GM18951 (cell line): ENCODE results near the gene GSTA1.
"Not testable (repeated sequence)": the region's sequence is repeated elsewhere in the genome, so short reads cannot be mapped to it uniquely, and the experiment has no call there.

Source experiments
- POLR2A ChIP-seq: IDR thresholded peaks from 4 replicates; pipeline ENCODE4 v1.6.1; 2011; ENCODE audit warnings: mild to moderate bottlenecking; ENCODE audit not compliant: insufficient read length, insufficient read depth; ENCODE audit errors: extremely low read depth
- in situ Hi-C: fragments of 300-500 bp; cut with MboI; formaldehyde crosslinking; loops from one replicate; pipeline ENCODE4 v1.12.0; 2022; ENCODE audit warnings: low sequenced_read_pairs, mixed read lengths, inconsistent platforms; ENCODE audit not compliant: unreplicated experiment

Gene GSTA1

DNA sequence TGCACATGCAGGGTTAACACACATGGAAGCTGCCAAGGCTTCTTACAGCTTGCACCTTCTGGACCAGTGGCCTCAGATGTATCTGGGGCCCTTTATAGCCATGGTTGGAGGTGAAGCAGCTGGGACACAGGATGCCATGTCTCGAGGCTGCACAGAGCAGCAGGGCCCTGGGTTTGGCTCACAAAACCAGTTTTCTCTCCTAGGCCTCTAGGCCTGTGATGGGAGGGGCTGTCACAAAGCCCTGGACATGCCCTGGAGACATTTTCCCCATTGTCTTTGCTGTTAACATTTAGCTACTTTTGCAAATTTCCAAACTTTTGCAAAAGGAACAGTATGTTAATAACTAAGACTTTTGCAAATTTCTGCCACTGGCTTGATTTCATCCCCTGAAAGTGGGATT lies 18.2 kb upstream of the GSTA1 start:
- no peak for TF ChIP-seq POLR2A
- in situ Hi-C loops, result no loop called here

DNA sequence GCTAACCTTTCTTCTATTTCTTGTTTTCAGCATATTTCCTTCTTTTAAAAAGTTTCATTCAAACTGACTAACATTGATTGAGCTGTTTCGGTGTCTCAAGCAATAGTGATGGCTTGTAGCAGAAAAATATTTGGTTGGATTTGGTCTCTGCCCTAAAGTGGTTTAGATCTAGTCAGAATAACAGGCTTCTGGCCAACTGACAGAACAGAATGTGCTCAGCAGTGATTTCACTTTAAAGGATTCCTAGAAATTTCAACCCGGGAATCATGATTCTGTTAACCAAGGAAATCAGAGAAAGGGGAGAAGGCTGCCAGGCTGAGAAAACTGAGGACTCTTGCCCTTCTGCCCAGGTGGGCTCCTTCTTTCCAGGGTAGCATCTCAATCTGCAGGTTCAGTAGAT lies 16.6 kb upstream of the GSTA1 start:
- TF ChIP-seq POLR2A, result no peak
- in situ Hi-C loops, result no loop called here

DNA sequence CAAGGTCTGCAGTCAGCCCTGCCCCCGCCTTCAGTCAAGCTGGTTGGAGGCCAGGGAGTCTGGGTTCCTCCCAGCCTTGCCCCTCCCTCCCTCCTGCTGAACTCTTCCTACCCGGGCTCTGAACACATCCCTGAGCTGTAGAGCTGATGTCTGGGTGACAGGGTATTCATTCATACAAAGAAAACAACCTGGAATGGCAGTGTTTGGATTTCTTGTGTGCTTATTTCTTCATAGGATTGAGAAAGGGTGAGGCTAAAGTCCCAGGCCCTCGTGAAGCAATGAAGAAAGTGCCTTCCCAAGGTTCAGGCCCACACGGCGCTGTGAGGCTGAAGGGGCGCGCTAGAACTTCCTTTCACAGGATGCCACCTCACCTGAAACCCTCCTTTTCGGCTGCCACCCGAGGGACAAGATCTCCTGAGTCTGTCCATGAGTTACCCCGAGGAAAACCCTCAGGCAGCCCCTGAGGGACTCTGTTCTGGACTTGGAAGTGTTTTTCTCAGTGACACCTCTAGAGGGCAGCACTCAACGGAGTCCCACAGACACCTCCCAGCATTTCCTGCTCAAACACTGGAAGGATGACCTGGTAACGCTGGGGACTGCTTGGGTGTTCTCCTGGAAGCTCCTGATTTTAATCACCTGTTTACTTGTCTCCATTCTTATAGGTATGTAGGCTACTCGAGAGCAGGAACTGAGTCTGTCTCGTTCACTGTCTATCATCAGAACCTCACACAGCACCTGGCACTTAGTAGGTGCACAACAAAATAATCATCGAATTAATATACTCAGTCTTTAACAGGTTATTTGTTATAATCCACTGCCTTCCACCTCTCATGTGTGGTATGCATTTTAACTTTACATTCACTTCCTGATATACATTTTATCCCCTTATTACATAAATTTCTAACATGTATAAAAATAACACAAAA lies 11.8 kb upstream of the GSTA1 start:
- TF ChIP-seq POLR2A, result no peak
- in situ Hi-C loops, result no loop called here

DNA sequence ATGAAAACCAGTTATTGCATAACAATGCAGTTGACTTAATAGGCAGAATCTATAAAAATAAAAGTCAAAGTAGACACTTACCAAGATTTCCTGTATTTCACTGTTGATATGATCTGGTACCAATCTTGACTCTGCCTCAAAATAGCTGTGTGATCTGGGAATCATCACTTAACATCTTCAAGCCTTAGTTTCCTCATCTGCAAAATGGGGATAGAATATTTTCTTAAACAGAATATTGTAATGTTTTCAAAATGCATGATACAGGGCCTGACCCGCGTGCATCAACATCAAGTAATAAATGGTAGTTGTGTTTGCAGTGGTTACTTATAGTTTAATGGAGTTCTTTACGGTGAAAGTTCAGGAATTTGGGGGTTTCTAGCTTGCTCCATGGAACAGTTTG lies 10.9 kb upstream of the GSTA1 start:
- in situ Hi-C loops, result not testable (repeated sequence)

DNA sequence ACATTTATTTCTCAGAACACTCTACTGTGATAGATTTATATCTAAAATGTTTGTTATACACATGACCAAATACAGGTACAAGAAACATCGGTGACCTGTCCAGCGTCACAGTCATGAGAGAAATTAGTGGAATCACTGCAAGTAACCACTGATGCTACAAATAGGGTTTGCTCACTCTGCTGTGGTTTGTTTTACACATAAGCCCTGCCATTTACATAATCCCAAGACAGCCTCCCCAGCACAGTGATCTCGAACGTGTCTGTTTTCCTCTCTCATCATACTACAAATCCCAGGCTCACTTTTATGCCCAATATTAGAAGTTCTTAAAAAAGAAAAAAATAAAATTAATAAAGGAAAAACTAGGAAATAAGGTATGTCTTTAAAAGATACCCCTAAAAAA lies 6.2 kb upstream of the GSTA1 start:
- in situ Hi-C loops, result not testable (repeated sequence)

DNA sequence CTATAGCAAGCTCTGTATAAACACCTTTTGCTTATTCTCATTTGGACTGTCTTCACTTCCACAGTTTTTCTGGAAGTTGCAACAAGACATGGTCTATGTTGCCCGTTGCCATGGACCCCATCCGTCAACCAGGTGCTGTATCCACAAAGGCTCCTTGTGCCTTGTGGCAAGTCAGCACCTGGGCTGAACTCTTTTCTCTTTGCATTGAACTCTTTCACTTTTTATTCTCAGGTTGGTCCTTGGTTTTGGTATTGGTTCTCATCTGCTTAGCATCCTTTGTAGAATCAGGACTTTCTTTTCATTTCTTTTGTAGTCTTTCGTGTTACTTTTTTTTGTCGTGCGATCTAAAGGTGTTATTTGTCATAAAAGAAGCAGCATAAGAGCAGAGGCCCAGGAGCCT lies 5.0 kb upstream of the GSTA1 start:
- no peak for TF ChIP-seq POLR2A
- in situ Hi-C loops, result no loop called here

DNA sequence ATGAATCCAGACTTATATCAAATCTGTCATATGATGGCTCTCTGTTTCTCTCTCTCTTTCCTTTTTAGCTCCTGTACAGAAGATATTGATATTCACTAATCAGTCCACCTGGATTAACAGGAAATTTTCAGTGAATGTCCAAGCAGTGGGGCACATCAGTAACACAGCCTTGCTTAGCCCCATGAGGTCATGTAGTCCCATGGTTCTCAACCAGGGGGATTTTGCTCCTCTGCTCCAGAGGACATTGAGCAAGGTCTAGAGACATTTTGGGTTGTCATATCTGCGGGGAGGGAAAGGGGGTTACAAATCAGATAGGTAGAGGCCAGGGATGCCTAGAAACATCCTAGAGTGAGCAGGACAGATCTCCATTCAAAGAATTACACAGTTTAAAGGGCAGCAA lies 810 bp downstream of the GSTA1 start:
- TF ChIP-seq POLR2A, result no peak
- in situ Hi-C loops, result no loop called here

DNA sequence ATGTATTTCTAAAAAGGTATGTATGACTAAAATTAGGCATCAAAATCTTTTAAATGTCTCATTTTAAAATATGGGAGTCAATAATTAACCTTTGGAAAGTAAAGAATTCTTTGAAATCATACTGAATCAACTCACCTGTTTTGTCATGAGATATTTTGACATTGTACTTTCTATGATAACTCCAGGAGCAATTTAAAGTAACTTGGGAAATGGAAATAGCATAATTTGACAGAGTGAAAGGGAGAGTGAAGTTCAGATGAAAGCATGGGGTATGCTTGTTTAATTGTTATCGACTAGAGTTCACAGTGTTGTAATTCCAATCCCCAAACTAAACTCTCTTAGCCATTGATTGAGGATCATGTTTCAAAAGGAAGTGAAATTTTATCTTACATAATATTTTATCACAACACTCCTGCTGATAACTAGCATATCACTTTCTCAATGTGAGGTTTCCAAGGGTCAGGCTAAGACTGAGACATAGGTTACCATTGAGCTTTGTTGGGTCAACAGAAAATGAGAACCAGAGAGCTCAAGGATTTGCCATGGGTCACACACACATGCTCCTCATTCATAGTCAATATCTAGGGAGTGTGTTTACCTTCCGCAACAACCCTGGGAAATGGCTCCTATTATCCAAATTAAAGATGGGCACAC lies 2.3 kb downstream of the GSTA1 start:
- in situ Hi-C loops, result no loop called here
- TF ChIP-seq POLR2A, result no peak

DNA sequence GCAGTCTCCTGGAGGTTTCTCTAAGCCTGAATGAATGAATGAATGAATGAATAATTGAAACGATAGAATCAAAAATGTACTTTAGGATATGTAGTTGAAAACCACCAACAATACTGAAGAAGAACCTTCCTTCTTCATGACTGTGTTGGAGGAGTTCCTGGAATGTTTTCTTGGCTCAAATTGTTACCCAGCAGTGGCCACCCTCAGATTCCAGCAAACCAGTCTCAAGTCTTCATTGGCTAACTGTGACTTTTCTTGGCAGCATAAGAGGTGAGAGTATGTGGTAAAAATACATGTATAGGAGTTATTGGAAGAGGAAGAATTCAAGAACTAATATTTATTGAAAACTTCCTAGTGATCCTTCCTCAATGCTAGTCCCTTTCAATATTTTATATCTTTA lies 4.3 kb downstream of the GSTA1 start:
- in situ Hi-C loops, result not testable (repeated sequence)

DNA sequence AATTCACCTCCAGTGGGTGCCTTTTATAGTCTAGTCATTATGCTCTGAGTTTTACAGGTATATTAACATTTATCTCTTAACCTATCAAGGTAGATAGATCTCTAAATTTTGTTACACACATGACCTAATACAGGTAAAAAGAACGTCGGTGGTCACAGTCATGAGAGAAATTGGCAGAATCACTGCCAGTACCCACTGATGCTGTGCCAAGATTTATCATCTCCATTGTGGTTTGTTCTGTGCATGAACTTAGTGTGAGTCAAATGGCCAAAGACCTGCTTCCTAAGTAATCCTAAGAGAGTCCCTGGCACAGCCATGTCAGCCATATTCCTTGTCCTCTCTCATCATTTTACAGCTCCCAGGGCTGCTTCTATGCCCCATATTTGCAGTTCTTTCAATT lies 9.2 kb downstream of the GSTA1 start:
- in situ Hi-C loops, result not testable (repeated sequence)

DNA sequence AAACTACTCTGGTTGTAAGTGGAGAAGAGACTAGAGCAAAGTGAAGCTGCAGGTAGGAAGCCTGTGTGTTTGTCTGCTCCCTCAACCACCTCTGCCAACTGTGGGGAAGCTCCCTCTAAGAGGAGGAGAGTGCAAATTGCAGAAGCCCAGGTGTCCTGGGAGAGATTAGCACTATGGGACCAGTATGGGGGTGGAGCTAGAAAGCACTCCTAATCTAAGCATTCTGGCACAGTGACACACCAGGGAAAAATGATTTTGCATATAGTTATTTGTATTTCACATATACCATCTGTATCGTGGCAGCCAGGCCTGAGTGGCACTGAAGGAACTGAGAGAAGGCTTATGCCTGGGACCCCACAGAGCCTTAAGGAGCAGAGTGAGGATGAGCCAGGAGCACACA lies 12.8 kb downstream of the GSTA1 start:
- no peak for TF ChIP-seq POLR2A
- in situ Hi-C loops, result no loop called here

DNA sequence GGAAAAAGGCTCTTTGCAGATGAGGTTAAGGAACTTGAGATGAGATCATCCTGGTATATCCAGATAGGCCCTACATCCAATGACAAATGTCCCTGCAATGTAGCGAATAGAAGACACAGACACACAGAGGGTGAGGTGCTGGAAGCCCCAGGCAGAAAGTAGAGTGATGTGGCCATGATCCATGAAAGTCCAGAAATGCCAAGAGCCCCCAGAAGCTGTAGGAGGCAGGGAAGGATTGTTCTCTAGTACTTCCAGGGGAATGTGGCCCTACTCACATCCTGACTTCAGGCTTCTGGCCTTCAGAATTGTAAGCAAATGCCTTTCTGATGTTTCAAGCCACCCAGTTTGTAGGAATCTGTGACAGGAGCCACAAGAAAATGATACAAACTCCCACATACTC lies 14.0 kb downstream of the GSTA1 start:
- in situ Hi-C loops, result loop anchor here (5.0 kb wide), 1 partner anchor 38 kb away; no protein-coding TSS in a partner anchor

DNA sequence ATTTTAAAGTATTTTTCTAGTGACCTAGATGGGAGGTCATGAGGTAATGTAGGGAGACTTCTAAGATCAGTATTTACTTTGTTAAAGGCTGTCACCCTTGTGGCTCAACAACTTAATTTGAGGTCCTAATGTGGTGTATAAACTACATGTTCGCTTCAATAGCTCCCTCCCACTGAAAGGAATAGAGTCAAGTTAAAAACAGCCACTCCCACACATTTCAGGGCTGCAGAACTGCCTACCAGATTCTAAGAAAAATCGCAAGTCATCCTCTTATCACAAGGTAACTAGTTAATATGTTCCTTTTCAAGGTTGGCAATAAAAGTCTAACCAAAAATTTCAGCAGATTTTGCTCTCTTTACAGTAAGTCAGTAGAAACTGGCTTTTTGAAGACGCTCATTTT lies 15.1 kb downstream of the GSTA1 start:
- no peak for TF ChIP-seq POLR2A
- in situ Hi-C loops, result loop anchor here (5.0 kb wide), 1 partner anchor 39 kb away; no protein-coding TSS in a partner anchor

DNA sequence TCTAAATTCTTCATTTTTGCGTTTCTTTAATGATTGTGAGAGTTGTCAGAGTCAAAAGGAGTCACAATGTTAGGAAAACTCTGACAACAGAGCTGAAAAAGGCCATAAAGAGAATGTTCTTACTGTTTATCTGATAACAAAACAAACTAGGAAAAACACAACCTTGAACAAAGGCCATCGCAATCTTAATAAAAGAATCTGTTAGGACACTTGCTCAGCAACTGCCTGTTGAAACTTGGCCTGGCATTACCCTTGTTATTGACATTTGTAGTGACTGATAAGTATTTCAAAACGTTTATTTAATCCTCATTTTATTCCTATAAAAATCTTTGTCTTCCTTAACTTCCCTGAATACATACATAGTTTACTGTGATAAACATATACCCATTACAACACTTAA lies 15.7 kb downstream of the GSTA1 start:
- TF ChIP-seq POLR2A, result no peak
- in situ Hi-C loops, result loop anchor here (5.0 kb wide), 1 partner anchor 39 kb away; no protein-coding TSS in a partner anchor
